HL-60/S4 (cell line): Measurements from ENCODE around the gene AMELX.

Experiments
- in situ Hi-C: fragments of 300-500 bp; cut with MboI; formaldehyde crosslinking; loops from 2 replicates; pipeline ENCODE4 v1.14.3; 2022; ENCODE audit warnings: low sequenced_read_pairs

AMELX gene

DNA sequence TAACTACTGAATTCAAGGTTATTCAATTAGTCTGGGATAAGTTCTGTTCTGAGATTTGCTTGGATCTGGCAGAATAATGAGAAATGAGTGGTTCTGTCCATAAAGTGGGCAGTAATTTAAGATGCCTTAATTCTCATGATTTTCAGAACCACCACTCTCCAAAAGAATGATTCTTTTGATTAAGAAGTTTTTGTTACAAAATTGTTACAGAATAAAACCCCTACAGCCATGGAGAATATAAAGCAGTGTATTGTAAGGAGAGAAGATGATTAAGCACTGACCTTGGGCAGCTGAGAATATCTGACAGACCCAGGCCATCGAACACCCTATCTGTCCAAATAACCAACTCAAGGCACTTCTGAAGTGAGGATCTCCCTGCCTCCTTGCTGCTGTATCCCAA, 12.4 kb downstream of the AMELX start:
- in situ Hi-C loops: no loop called here

GRCh38 chrX:11309220-11309619, 16.0 kb downstream of the AMELX start:
- in situ Hi-C loops: no loop called here

DNA sequence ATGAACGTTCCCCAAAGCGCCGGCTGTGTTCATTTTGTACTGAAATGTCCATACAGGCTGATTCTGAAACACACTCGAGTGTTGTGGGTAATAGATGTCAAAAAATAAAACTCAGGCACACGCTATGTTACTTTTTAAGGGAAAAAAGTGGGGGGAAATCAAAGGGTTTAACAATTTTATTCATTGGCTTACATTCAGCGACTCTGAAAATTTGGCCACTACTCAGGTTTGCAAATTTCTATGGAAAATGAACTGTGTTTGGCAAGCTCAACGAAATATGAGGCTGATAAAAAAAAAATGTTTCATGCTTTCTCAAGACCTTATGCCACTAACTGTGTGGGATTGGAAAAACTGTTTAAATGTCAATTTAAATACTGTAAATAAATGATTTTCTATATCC, 18.5 kb downstream of the AMELX start:
- in situ Hi-C loops: no loop called here

DNA sequence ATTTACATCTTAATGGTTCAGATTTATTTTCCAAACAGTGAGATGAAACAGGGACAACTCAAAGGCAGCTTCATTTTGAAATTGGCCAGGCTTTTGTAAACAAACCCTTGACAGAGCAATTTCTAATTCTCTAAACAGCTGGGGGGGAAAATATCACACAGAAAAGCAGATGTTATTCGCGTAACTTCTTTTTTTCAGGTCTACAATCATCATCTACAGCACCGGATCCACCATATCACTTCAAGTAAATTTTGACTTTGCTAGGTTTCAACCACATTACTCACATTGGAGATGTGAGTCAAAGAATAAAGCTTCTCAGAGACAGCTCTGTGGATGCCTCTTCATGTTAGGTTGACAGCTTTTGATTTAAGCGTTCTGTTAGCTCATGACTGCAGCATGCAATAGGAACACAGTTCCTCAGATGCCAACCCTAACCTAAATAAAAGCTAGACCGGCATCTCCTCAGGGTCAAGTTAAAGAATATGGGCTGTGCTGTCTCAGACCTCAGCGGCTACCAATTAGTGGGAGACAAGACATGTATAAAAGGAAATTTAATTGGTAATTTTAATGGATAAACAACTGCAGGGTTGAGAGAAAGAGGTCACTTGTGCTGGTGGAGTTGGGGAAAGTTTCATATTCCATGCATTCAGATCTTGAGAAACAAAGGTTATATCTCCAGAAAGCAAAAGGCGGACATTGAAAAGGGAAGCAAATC, 26.8 kb downstream of the AMELX start:
- in situ Hi-C loops: no loop called here

DNA sequence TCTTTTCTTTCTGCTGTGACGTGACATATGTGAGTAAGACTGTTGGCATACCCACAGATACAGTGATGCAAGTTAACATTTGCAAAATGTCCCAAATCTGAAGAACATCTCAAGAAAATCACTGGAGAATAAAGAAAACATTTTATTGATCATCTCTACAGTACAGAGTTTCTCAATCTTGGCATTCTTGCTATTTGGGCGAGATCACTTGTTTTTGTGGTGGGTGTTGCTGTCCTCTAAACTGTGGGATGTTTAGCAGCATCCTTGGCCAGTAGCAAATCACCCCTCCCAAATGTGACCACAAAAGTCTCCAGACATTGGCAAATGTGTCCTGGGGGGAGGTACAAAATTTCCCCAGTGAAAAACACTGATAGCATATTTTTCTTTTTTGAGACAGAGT, 28.8 kb downstream of the AMELX start:
- in situ Hi-C loops: no loop called here

DNA sequence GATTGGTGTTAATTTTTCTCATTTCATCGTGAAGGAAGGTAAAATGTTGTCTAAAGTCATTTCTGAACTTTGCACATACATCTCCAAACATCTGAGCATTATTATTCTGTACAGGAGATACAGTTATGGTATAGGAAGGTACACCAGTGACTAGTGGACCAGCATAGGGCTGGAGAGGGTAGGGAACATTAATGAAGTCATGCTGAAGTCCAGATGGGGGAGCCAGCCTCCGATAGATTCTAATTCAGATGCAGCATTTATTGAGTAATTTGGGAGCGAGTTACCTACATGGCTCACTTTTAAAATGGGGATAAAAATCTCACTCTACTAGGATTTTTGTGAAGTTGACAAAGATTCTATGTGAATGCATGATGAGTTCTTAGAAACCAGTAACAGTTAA, 34.9 kb downstream of the AMELX start:
- in situ Hi-C loops: no loop called here

DNA sequence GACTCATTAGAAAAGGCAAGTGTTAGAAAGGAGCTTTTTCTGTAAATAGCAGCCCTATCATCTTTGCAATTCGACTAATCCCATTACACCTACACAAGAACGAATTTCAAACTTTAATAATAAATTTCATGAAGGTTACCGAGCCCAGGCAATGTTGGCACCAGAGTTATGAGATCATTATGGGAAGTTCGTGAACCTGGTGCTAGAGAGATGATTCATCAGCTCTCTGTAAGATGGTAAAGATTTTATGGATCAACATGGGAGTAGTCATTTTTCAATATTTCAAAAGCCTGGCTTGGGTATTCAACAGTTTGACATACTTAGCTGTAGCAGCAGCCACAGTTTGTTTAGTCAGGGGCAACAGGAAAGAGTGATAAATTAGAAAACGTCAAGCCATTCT, 35.8 kb downstream of the AMELX start:
- in situ Hi-C loops: no loop called here

- in situ Hi-C loops: no loop called here
Observed at GRCh38 chrX:11331788-11332187, 38.6 kb downstream of the AMELX start.

GRCh38 chrX:11334165-11334564, 41.0 kb downstream of the AMELX start:
- in situ Hi-C loops: no loop called here

DNA sequence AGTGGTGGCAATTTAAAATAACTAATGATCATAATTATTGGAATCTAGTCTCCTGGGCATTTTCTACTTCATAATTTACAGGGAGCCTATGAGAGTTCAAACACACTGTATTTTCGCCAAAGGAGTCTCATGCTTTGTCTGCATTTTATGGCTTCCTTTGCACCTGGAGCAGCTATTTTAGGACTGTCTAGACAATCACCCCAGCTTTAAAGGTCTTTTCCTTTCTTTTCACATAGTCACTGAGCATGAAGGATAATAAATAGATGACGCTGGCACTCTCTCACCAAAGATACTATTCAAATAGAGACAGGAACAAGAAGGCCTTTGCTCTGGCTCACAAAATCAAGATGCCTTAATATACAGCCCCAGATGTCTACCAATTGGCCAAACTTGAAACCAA, 43.0 kb downstream of the AMELX start:
- in situ Hi-C loops: no loop called here

GRCh38 chrX:11337292-11338009, 44.2 kb downstream of the AMELX start:
- in situ Hi-C loops: no loop called here

DNA sequence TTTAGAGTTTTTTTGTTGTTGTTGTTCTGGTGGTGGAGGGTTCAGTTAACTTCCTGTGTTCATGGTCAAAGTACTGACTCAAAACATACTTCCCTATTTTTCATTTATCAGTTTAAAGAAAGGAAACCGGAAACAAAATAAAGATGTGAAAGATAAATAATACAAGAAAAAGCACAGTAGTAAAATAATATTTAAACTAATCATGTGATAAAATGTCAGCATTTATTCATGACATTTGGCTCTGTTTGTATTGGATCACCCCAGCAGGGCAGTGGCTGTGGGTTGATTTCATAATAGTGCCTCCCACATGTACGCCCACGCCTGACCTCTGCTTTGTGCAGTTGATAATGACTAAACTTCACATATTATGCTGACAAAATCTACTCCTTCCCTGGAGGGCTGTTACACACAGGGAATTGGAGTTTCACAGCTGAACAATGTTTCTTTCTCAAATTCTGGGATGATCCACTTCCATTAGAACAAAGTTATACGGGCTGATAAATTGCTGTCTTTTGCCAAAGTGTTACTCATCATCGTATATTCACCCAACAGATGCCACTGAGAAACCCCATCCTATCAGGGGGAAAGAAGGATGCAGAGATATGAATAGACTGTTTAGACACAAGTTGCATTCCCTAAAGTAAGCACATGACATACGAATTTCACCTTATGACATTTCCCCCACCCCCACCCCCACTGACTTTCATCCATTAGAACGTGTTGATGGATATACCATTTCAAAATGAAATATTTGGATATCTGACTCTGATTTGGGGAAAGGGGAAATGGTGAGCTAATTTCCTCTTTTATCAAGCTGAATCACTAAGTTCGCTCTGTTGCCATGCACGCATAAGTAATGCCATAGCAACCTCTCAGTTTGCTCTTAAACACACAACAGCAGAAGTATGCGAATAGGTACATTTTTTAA, 48.3 kb downstream of the AMELX start:
- in situ Hi-C loops: no loop called here

- in situ Hi-C loops: no loop called here
Observed at GRCh38 chrX:11342673-11343072, 49.5 kb downstream of the AMELX start.

DNA sequence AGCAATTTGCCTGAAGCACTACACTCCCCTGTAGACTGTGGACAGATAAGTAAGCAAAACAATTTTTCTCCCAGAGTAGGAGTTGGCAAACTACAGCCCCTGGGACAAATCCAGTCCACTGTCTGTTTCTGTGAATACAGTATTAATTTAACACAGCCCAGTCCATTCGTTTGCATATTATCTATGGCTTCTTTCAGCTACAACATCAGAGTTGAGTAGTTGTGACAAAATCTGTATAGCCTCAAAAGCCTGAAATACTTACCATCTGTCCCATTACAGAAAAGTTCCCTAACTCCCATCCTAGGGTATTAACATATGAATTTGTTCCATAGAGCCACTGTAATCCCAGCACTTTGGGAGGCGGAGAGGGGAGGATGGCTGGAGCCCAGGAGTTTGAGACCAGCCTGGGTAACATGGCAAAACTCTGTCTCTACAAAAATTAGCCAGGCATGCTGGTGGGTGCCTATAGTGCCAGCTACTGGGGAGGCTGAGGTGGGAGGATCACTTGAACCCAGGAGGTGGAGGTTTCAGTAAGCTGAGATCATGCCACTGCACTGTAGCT, 53.0 kb downstream of the AMELX start:
- in situ Hi-C loops: no loop called here

GRCh38 chrX:11347300-11347699, 54.1 kb downstream of the AMELX start:
- in situ Hi-C loops: no loop called here

DNA sequence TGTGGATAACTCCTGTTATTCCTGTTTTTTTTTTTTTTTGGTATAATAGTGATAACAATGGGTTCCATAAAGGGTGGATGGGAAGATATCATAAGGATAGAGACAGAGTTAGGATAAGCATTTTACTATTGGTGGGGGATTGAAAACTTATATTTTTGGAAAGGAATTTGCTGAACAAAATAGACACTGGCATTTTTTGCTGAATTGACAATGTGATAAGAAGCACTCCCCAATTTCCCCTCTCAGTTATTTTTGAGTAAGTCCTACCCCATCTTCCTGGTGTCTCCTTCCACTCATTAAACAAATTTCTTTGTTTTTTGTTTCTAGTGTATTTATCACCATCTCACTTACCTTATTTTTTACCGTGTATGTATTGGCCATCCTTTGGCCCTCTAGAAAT, 55.8 kb downstream of the AMELX start:
- in situ Hi-C loops: no loop called here

- in situ Hi-C loops: no loop called here
Observed at GRCh38 chrX:11349661-11350337, 56.6 kb downstream of the AMELX start.
